ENCODE data around the gene MAP3K6. TPM values are rescaled to one million over a fixed set of nuclear protein-coding genes. Genes with fewer than 3 reads are reported as not detected.

The MAP3K6 gene
- total and polyA plus RNA-seq, 2 of the 13 experiments (the other 11 are each of a cell fraction or from before 2014, with no cell fraction given) = 2.7 to 3.2 TPM

DNA sequence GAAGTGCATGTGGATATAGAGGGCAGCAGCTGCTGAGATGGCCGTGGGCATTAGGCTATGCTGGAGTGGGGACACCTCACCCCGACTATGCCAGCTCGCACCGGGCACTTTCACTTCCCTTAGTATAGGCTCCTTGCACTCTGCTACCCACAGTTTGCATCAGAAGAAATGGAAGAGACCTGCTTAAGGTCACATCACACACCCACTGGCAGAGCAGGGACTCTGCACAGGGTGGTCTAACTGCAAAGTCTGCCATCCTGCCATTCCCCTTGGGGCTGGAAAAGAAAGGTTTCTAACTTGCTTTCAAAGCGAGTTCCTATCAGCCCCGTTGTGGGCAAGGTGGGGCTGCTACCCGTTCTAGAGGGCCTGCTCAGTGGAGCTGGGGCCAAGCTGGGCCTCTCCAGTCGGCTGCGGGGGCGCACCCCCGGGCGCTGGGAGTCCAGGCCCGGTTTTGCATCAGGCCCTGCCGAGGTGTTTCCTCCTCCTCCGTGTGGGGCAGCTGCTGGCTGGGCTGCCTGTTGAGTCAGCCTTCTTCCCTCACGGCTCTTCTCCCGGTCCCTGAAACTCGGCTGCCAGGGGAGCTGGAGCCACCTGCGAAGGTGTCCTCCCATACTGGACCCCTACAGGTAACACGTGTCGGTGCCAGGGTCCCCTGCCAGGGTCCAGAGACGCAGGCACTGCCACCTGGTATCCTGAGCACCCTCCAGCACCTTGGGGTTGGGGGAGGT, 25.1 kb downstream of the MAP3K6 start, which contains the start of gene SYTL1 (continued):
- TF ChIP-seq EHMT2 (IDR thresholded peaks at IDR 0.05; ENCODE audit: borderline replicate concordance, low read depth, low read length) (no peak), ZNF501 (CRISPR knock-in tag; IDR thresholded peaks at IDR 0.05) (no peak; the same call in 1 of the 2 replicates), ZNF264 (CRISPR knock-in tag; IDR thresholded peaks at IDR 0.05) (no peak), ZNF432 (CRISPR knock-in tag; IDR thresholded peaks at IDR 0.05; ENCODE audit: borderline replicate concordance) (no peak), ZFP1 (CRISPR knock-in tag; IDR thresholded peaks at IDR 0.05) (peak; percentile 39; the same call in 1 of the 2 replicates), ZNF180 (CRISPR knock-in tag; IDR thresholded peaks at IDR 0.05; ENCODE audit: borderline replicate concordance, low read depth) (no peak), ZNF101 (CRISPR knock-in tag; IDR thresholded peaks at IDR 0.05; ENCODE audit: borderline replicate concordance, low read depth) (no peak), ZNF30 (CRISPR knock-in tag; IDR thresholded peaks at IDR 0.05) (no peak), ZNF614 (CRISPR knock-in tag; IDR thresholded peaks at IDR 0.05; ENCODE audit: borderline replicate concordance) (no peak; the same call in 1 of the 2 replicates), ZNF460 (CRISPR knock-in tag; IDR thresholded peaks at IDR 0.05; ENCODE audit: borderline replicate concordance) (no peak), WIZ (CRISPR knock-in tag; IDR thresholded peaks at IDR 0.05) (no peak), ZNF335 (CRISPR knock-in tag; IDR thresholded peaks at IDR 0.05) (peak; percentile 65; the same call in 1 of the 2 replicates), ZNF329 (CRISPR knock-in tag; IDR thresholded peaks at IDR 0.05; ENCODE audit: low read depth) (no peak), TAF15 (IDR thresholded peaks at IDR 0.05; ENCODE audit: low read depth, low read length, poor library complexity, severe bottlenecking) (peak; percentile 83), ZNF296 (CRISPR knock-in tag; conservative IDR thresholded peaks at IDR 0.05) (no peak), RXRB (CRISPR knock-in tag; IDR thresholded peaks at IDR 0.05; ENCODE audit: borderline replicate concordance) (peak; percentile 40; the same call in 1 of the 2 replicates), TBL1XR1 (IDR thresholded peaks at IDR 0.05; ENCODE audit: borderline replicate concordance, low read length, partially characterized antibody) (no peak)
- TF ChIP-seq, protein P1, sequence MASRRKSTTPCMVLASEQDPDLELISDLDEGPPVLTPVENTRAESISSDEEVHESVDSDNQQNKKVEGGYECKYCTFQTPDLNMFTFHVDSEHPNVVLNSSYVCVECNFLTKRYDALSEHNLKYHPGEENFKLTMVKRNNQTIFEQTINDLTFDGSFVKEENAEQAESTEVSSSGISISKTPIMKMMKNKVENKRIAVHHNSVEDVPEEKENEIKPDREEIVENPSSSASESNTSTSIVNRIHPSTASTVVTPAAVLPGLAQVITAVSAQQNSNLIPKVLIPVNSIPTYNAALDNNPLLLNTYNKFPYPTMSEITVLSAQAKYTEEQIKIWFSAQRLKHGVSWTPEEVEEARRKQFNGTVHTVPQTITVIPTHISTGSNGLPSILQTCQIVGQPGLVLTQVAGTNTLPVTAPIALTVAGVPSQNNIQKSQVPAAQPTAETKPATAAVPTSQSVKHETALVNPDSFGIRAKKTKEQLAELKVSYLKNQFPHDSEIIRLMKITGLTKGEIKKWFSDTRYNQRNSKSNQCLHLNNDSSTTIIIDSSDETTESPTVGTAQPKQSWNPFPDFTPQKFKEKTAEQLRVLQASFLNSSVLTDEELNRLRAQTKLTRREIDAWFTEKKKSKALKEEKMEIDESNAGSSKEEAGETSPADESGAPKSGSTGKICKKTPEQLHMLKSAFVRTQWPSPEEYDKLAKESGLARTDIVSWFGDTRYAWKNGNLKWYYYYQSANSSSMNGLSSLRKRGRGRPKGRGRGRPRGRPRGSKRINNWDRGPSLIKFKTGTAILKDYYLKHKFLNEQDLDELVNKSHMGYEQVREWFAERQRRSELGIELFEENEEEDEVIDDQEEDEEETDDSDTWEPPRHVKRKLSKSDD (CRISPR knock-in tag; IDR thresholded peaks at IDR 0.05; ENCODE audit: low read depth) = no peak
- TF ChIP-seq, protein P2, sequence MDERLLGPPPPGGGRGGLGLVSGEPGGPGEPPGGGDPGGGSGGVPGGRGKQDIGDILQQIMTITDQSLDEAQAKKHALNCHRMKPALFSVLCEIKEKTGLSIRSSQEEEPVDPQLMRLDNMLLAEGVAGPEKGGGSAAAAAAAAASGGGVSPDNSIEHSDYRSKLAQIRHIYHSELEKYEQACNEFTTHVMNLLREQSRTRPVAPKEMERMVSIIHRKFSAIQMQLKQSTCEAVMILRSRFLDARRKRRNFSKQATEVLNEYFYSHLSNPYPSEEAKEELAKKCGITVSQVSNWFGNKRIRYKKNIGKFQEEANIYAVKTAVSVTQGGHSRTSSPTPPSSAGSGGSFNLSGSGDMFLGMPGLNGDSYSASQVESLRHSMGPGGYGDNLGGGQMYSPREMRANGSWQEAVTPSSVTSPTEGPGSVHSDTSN (CRISPR knock-in tag; IDR thresholded peaks at IDR 0.05) = no peak
- TF ChIP-seq, protein P3, sequence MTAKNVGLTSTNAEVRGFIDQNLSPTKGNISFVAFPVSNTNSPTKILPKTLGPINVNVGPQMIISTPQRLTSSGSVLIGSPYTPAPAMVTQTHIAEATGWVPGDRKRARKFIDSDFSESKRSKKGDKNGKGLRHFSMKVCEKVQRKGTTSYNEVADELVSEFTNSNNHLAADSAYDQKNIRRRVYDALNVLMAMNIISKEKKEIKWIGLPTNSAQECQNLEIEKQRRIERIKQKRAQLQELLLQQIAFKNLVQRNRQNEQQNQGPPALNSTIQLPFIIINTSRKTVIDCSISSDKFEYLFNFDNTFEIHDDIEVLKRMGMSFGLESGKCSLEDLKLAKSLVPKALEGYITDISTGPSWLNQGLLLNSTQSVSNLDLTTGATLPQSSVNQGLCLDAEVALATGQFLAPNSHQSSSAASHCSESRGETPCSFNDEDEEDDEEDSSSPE (CRISPR knock-in tag; IDR thresholded peaks at IDR 0.05) = peak; percentile 69
- TF ChIP-seq, protein P4, sequence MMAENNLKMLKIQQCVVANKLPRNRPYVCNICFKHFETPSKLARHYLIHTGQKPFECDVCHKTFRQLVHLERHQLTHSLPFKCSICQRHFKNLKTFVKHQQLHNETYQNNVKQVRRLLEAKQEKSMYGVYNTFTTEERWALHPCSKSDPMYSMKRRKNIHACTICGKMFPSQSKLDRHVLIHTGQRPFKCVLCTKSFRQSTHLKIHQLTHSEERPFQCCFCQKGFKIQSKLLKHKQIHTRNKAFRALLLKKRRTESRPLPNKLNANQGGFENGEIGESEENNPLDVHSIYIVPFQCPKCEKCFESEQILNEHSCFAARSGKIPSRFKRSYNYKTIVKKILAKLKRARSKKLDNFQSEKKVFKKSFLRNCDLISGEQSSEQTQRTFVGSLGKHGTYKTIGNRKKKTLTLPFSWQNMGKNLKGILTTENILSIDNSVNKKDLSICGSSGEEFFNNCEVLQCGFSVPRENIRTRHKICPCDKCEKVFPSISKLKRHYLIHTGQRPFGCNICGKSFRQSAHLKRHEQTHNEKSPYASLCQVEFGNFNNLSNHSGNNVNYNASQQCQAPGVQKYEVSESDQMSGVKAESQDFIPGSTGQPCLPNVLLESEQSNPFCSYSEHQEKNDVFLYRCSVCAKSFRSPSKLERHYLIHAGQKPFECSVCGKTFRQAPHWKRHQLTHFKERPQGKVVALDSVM (CRISPR knock-in tag; IDR thresholded peaks at IDR 0.05) = no peak
